ENCODE data around the gene TDP2. TPM values are rescaled to one million over a fixed set of nuclear protein-coding genes. Genes with fewer than 3 reads are reported as not detected.
"Not testable (repeated sequence)": the region's sequence is repeated elsewhere in the genome, so short reads cannot be mapped to it uniquely, and the experiment has no call there.

Gene TDP2
- total and polyA plus RNA-seq, 2 donors (not counting 1 experiment from before 2014, with no cell fraction given): 32.5 to 37.5 TPM

DNA sequence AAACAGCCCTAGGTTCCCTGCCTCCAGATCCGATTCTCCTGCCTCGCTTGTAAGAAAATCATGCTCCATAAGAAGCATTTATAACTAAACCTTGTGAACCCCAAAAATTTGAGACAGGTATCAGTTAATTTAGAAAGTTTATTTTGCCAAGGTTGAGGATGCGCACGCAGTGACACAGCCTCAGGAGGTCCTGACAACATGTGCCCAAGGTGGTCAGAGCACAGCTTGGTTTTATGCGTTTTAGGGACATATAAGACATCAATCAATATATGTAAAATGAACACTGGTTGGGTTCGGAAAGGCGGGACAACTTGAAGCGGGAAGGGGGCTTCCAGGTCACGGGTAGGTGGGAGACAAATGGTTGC is 2.3 kb upstream of the TDP2 start:
- no peaks in the 10 kb centered on the region for H3K9me3 ChIP-seq (ENCODE audit: control insufficient read depth, insufficient read depth, low read depth, low read length)
- no peak overlapping the region for H2AFZ ChIP-seq (ENCODE audit: low read length)
- H3K4me2 ChIP-seq (ENCODE audit: extremely low read depth, insufficient read depth, low read length): no peak overlapping the region
- H3K9ac ChIP-seq (ENCODE audit: insufficient read depth, low read length): no peak overlapping the region
- no peak for DNase-seq (ENCODE audit: low read depth in 2 of 2)
- H3K27ac ChIP-seq (ENCODE audit: insufficient read depth, low read length): no peak overlapping the region
- H3K4me1 ChIP-seq (ENCODE audit: control insufficient read depth, extremely low read depth, insufficient read depth, low read length): peaks cover 6% of the 10 kb centered on the region
- no peaks in the 10 kb centered on the region for H3K27me3 ChIP-seq (ENCODE audit: control insufficient read depth, insufficient read depth, low read length)
- H3K36me3 ChIP-seq (ENCODE audit: control insufficient read depth, insufficient read depth, low read length): no peaks in the 10 kb centered on the region
- no peaks in the 10 kb centered on the region for H4K20me1 ChIP-seq (ENCODE audit: control insufficient read depth, extremely low read depth, insufficient read depth, low read length)
- H3K4me3 ChIP-seq (replicated peaks in 1 of 4; ENCODE audit: control extremely low read depth in 1 of 4, insufficient read depth in 1 of 4, low read depth in 3 of 4, low read length in 4 of 4): no peak overlapping the region
- H3K79me2 ChIP-seq (ENCODE audit: control insufficient read depth, insufficient read depth, low read length): peaks cover 17% of the 10 kb centered on the region
- TF ChIP-seq, protein P1, sequence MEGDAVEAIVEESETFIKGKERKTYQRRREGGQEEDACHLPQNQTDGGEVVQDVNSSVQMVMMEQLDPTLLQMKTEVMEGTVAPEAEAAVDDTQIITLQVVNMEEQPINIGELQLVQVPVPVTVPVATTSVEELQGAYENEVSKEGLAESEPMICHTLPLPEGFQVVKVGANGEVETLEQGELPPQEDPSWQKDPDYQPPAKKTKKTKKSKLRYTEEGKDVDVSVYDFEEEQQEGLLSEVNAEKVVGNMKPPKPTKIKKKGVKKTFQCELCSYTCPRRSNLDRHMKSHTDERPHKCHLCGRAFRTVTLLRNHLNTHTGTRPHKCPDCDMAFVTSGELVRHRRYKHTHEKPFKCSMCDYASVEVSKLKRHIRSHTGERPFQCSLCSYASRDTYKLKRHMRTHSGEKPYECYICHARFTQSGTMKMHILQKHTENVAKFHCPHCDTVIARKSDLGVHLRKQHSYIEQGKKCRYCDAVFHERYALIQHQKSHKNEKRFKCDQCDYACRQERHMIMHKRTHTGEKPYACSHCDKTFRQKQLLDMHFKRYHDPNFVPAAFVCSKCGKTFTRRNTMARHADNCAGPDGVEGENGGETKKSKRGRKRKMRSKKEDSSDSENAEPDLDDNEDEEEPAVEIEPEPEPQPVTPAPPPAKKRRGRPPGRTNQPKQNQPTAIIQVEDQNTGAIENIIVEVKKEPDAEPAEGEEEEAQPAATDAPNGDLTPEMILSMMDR (conservative IDR thresholded peaks at IDR 0.05 in 1 of 2, IDR thresholded peaks at IDR 0.05 in 1 of 2; ENCODE audit: low read depth in 1 of 2, low read length in 2 of 2): no peak
- no peak for TF ChIP-seq EZH2 (IDR thresholded peaks at IDR 0.05; ENCODE audit: low read length, missing control alignments)

DNA sequence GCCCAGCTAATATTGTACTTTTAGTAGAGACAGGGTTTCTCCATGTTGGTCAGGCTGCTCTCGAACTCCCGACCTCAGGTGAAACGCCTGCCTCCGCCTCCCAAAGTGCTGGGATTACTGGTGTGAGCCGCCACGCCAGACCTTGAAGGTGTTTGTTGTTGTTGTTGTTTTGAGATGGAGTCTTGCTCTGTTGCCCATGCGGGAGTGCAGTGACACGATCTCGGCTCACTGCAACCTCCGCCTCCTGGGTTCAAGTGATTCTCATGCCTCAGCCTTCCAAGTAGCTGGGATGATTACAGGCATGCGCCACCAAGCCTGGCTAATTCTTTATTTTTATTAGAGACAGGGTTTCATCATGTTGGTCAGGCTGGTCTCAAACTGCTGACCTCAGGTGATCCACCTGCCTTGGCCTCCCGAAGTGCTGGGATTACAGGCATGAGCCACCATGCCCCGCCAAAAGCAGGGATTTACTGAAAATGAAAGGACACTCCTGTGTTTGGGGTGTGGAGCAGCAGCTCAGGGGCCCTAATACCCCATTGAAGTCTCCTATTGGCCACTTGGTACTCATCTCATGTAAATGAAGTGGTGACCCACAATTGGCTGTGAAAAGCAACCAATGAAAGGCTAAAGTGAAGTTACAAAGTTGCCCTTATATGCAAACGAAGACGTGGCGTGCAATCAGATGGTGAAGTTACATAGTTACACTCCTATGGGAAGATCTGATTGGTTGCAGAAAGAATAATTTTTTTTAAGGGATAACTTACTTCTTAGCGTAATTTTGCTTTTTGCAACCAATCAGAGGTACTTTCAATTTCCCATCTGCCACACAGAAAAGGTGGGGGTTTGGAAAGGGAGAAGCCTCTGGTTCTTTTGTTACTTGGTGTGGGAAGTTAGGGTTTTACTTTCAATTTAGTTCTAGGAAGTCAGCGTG is 1.6 kb upstream of the TDP2 start:
- not testable (repeated sequence) for H3K9me3 ChIP-seq (ENCODE audit: control insufficient read depth, insufficient read depth, low read depth, low read length); H3K4me1 ChIP-seq (ENCODE audit: control insufficient read depth, extremely low read depth, insufficient read depth, low read length); H2AFZ ChIP-seq (ENCODE audit: low read length); H3K27ac ChIP-seq (ENCODE audit: insufficient read depth, low read length); H3K36me3 ChIP-seq (ENCODE audit: control insufficient read depth, insufficient read depth, low read length); H4K20me1 ChIP-seq (ENCODE audit: control insufficient read depth, extremely low read depth, insufficient read depth, low read length); H3K27me3 ChIP-seq (ENCODE audit: control insufficient read depth, insufficient read depth, low read length); DNase-seq (ENCODE audit: low read depth in 2 of 2); H3K9ac ChIP-seq (ENCODE audit: insufficient read depth, low read length)
- H3K4me2 ChIP-seq (ENCODE audit: extremely low read depth, insufficient read depth, low read length): peak overlapping the region; percentile 91
- peaks cover 17% of the 10 kb centered on the region for H3K79me2 ChIP-seq (ENCODE audit: control insufficient read depth, insufficient read depth, low read length)
- H3K4me3 ChIP-seq (replicated peaks in 1 of 4; ENCODE audit: control extremely low read depth in 1 of 4, insufficient read depth in 1 of 4, low read depth in 3 of 4, low read length in 4 of 4): peak overlapping the region in 1 of 4 experiments; percentile 79

- Histone ChIP-seq H3K9me3 (ENCODE audit: control insufficient read depth, insufficient read depth, low read depth, low read length) (no peaks in the 10 kb centered on the region), H2AFZ (ENCODE audit: low read length) (peak overlapping the region; percentile 93), H3K4me2 (ENCODE audit: extremely low read depth, insufficient read depth, low read length) (peak overlapping the region; percentile 91), H3K27me3 (ENCODE audit: control insufficient read depth, insufficient read depth, low read length) (no peaks in the 10 kb centered on the region), H3K36me3 (ENCODE audit: control insufficient read depth, insufficient read depth, low read length) (no peaks in the 10 kb centered on the region), H3K9ac (ENCODE audit: insufficient read depth, low read length) (peak overlapping the region; percentile 84), H4K20me1 (ENCODE audit: control insufficient read depth, extremely low read depth, insufficient read depth, low read length) (no peaks in the 10 kb centered on the region), H3K4me3 (replicated peaks in 1 of 4; ENCODE audit: control extremely low read depth in 1 of 4, insufficient read depth in 1 of 4, low read depth in 3 of 4, low read length in 4 of 4) (peak overlapping the region; percentile 72 to 99 (median 76)), H3K79me2 (ENCODE audit: control insufficient read depth, insufficient read depth, low read length) (peaks cover 17% of the 10 kb centered on the region), H3K4me1 (ENCODE audit: control insufficient read depth, extremely low read depth, insufficient read depth, low read length) (peaks cover 6% of the 10 kb centered on the region), H3K27ac (ENCODE audit: insufficient read depth, low read length) (peak overlapping the region; percentile 90)
- peak in 1 of 2 donors; percentile 5 for DNase-seq (ENCODE audit: low read depth in 2 of 2)
- TF ChIP-seq, protein P1 (conservative IDR thresholded peaks at IDR 0.05 in 1 of 2, IDR thresholded peaks at IDR 0.05 in 1 of 2; ENCODE audit: low read depth in 1 of 2, low read length in 2 of 2): no peak
These were observed 692 bp upstream of the TDP2 start for GRCh38 chr6:24667378-24667803.

Measured in fibroblast of lung (primary cell).